Measurements from ENCODE around the gene AGBL4. TPM values are rescaled to one million over a fixed set of nuclear protein-coding genes. Genes with fewer than 3 reads are reported as not detected.

AGBL4 gene
- polyA plus RNA-seq, 3 donors, result 0.05 TPM; not detected in 2

GRCh38 chr1:49048188-49048587, 975.6 kb downstream of the AGBL4 start:
- no peak for DNase-seq
- Histone ChIP-seq H3K4me3 (replicated peaks in 1 of 3; ENCODE audit: low read depth in 2 of 3, low read length in 3 of 3) (no peak overlapping the region), H3K27me3 (ENCODE audit: control insufficient read depth in 2 of 2, insufficient read depth in 2 of 2, low read length in 2 of 2) (no peaks in the 10 kb centered on the region), H3K4me1 (ENCODE audit: control insufficient read depth in 1 of 2, insufficient read depth in 2 of 2, low read length in 2 of 2) (no peaks in the 10 kb centered on the region), H3K36me3 (replicated peaks in 1 of 2; ENCODE audit: control insufficient read depth in 1 of 2, insufficient read depth in 2 of 2, low read length in 2 of 2) (no peaks in the 10 kb centered on the region), H3K9ac (ENCODE audit: insufficient read depth, low read length, poor library complexity, severe bottlenecking) (no peak overlapping the region), H2AFZ (ENCODE audit: insufficient read depth, low read depth, low read length, poor library complexity, severe bottlenecking) (no peak overlapping the region), H3K4me2 (replicated peaks; ENCODE audit: extremely low read depth, low read length, poor library complexity, severe bottlenecking) (no peak overlapping the region), H3K27ac (ENCODE audit: low read depth in 1 of 2, low read length in 2 of 2) (no peak overlapping the region), H3K9me3 (replicated peaks in 1 of 2; ENCODE audit: control insufficient read depth in 1 of 2, insufficient read depth in 1 of 2, low read length in 2 of 2) (no peaks in the 10 kb centered on the region), H3K79me2 (ENCODE audit: insufficient read depth, low read length) (no peaks in the 10 kb centered on the region), H4K20me1 (ENCODE audit: insufficient read depth, low read length) (no peaks in the 10 kb centered on the region)
- peaks cover 0 to 6% (median 0%) of the 10 kb centered on the region in 7 donors for H3K9me3 Mint-ChIP-seq
- H3K27me3 Mint-ChIP-seq (ENCODE audit: low read depth in 3 of 3), result peaks cover 0 to 3% (median 0%) of the 10 kb centered on the region in 3 donors
- H3K27ac Mint-ChIP-seq, result no peak overlapping the region
- intact Hi-C loops (cut with micrococcal nuclease), result no loop called here
- no peak for TF ChIP-seq CTCF (IDR thresholded peaks at IDR 0.05)
- H3K4me1 Mint-ChIP-seq, result no peaks in the 10 kb centered on the region
- no peaks in the 10 kb centered on the region for H3K36me3 Mint-ChIP-seq
- 80% methylated on average over 1 of the region's 2 CpGs for WGBS (ENCODE audit: insufficient coverage)
- H3K4me3 Mint-ChIP-seq, result no peak overlapping the region

DNA sequence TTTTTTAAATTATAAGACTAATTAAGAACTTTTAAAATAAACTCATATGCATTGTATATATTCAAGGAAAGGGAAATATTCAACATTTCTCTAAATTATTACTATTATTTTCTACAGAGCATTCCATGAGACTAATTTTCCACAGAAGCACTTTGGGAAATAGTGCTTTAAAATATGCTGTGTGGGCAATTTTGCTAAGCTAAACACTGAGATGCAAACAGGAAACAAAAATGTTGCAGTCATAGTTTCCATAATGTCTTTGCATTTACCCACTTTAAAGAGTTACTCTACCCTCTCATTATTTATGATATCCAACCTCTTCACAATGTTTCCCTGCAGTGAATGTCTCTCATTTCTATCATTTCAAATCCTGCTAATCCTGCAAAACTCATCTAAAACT, 977.4 kb downstream of the AGBL4 start:
- no peak for TF ChIP-seq CTCF (IDR thresholded peaks at IDR 0.05)
- no peak overlapping the region for H2AFZ ChIP-seq (ENCODE audit: insufficient read depth, low read depth, low read length, poor library complexity, severe bottlenecking)
- Mint-ChIP-seq H3K4me1 (no peaks in the 10 kb centered on the region), H3K27ac (no peak overlapping the region), H3K4me3 (no peak overlapping the region), H3K36me3 (no peaks in the 10 kb centered on the region), H3K27me3 (ENCODE audit: low read depth in 3 of 3) (peaks cover 0 to 3% (median 0%) of the 10 kb centered on the region in 3 donors), H3K9me3 (peaks cover 0 to 5% (median 0%) of the 10 kb centered on the region in 7 donors)
- H3K9ac ChIP-seq (ENCODE audit: insufficient read depth, low read length, poor library complexity, severe bottlenecking), result no peak overlapping the region
- no peak overlapping the region for H3K4me3 ChIP-seq (replicated peaks in 1 of 3; ENCODE audit: low read depth in 2 of 3, low read length in 3 of 3)
- H3K4me2 ChIP-seq (replicated peaks; ENCODE audit: extremely low read depth, low read length, poor library complexity, severe bottlenecking), result no peak overlapping the region
- no peaks in the 10 kb centered on the region for H3K79me2 ChIP-seq (ENCODE audit: insufficient read depth, low read length)
- DNase-seq, result no peak
- no peak overlapping the region for H3K27ac ChIP-seq (ENCODE audit: low read depth in 1 of 2, low read length in 2 of 2)
- H4K20me1 ChIP-seq (ENCODE audit: insufficient read depth, low read length), result no peaks in the 10 kb centered on the region
- H3K36me3 ChIP-seq (replicated peaks in 1 of 2; ENCODE audit: control insufficient read depth in 1 of 2, insufficient read depth in 2 of 2, low read length in 2 of 2), result no peaks in the 10 kb centered on the region
- H3K9me3 ChIP-seq (replicated peaks in 1 of 2; ENCODE audit: control insufficient read depth in 1 of 2, insufficient read depth in 1 of 2, low read length in 2 of 2), result no peaks in the 10 kb centered on the region
- no peaks in the 10 kb centered on the region for H3K27me3 ChIP-seq (ENCODE audit: control insufficient read depth in 2 of 2, insufficient read depth in 2 of 2, low read length in 2 of 2)
- intact Hi-C loops (cut with micrococcal nuclease), result no loop called here
- H3K4me1 ChIP-seq (ENCODE audit: control insufficient read depth in 1 of 2, insufficient read depth in 2 of 2, low read length in 2 of 2), result no peaks in the 10 kb centered on the region
